KMS-11 (cell line): Measurements from ENCODE around the gene NEDD4L.

ENCODE experiments used
- H2AFZ ChIP-seq: fragments of 200-600 bp; sonication (generic); 2 replicates; pipeline ENCODE4 v1.6.1; 2016; ENCODE audit warnings: antibody characterized with exemption, mixed run types, low read depth
- H3K27ac ChIP-seq: fragments of 200-600 bp; sonication (generic); 2 replicates; pipeline ENCODE4 v1.6.1; 2016; ENCODE audit warnings: mild to moderate bottlenecking, mixed run types
- H3K27me3 ChIP-seq: fragments of 200-600 bp; sonication (generic); 2 replicates; pipeline ENCODE4 v1.6.1; 2017; ENCODE audit warnings: mild to moderate bottlenecking, low read depth, mixed run types, moderate library complexity; ENCODE audit not compliant: insufficient read depth
- H3K36me3 ChIP-seq: fragments of 200-600 bp; sonication (generic); 2 replicates; pipeline ENCODE4 v1.6.1; 2017; ENCODE audit warnings: mild to moderate bottlenecking, mixed run types; ENCODE audit not compliant: insufficient read depth
- H3K4me1 ChIP-seq: fragments of 200-600 bp; sonication (generic); 2 replicates; pipeline ENCODE4 v1.6.1; 2016; ENCODE audit warnings: mild to moderate bottlenecking, low read depth, mixed run types; ENCODE audit not compliant: poor library complexity, severe bottlenecking
- H3K4me2 ChIP-seq: fragments of 200-600 bp; sonication (generic); 2 replicates; pipeline ENCODE4 v1.7.0; 2016; ENCODE audit warnings: mild to moderate bottlenecking, mixed run types
- H3K4me3 ChIP-seq: fragments of 200-600 bp; sonication (generic); IDR thresholded peaks from 2 replicates; pipeline ENCODE4 v1.6.1; 2017; ENCODE audit warnings: low read depth, low read length, mixed read lengths; ENCODE audit not compliant: insufficient read depth
- H3K79me2 ChIP-seq: fragments of 200-600 bp; sonication (generic); 2 replicates; pipeline ENCODE4 v1.6.1; 2016; ENCODE audit warnings: low read depth, mixed run types; ENCODE audit not compliant: insufficient read depth
- H3K9ac ChIP-seq: fragments of 200-600 bp; sonication (generic); 2 replicates; pipeline ENCODE4 v1.6.1; 2016; ENCODE audit warnings: mild to moderate bottlenecking, mixed run types
- H4K20me1 ChIP-seq: fragments of 200-600 bp; sonication (generic); 2 replicates; pipeline ENCODE4 v1.6.1; 2016; ENCODE audit warnings: mild to moderate bottlenecking, mixed run types; ENCODE audit not compliant: insufficient read depth
- CTCF ChIP-seq: fragments of 200-600 bp; sonication (generic); conservative IDR thresholded peaks from 2 replicates; pipeline ENCODE4 v1.6.1; 2017; ENCODE audit warnings: low read depth, mild to moderate bottlenecking, antibody characterized with exemption, low read length, moderate library complexity, mixed read lengths

The NEDD4L gene

GRCh38 chr18:58411323-58411722, 367.3 kb downstream of the NEDD4L start:
- Histone ChIP-seq H4K20me1 (no peaks in the 10 kb centered on the region), H3K36me3 (no peaks in the 10 kb centered on the region), H3K4me2 (no peak overlapping the region), H3K9ac (no peak overlapping the region), H3K27me3 (no peaks in the 10 kb centered on the region), H3K4me1 (no peaks in the 10 kb centered on the region), H3K79me2 (no peaks in the 10 kb centered on the region), H3K27ac (no peak overlapping the region), H3K4me3 (no peak overlapping the region), H2AFZ (no peak overlapping the region)
- TF ChIP-seq CTCF = no peak

GRCh38 chr18:58412844-58413666, 369.0 kb downstream of the NEDD4L start:
- no peaks in the 10 kb centered on the region for H3K4me1 ChIP-seq
- H3K36me3 ChIP-seq = no peaks in the 10 kb centered on the region
- no peak overlapping the region for H3K27ac ChIP-seq
- no peak for TF ChIP-seq CTCF
- H2AFZ ChIP-seq = no peak overlapping the region
- H3K79me2 ChIP-seq = no peaks in the 10 kb centered on the region
- no peaks in the 10 kb centered on the region for H3K27me3 ChIP-seq
- H3K9ac ChIP-seq = no peak overlapping the region
- H3K4me3 ChIP-seq = no peak overlapping the region
- H4K20me1 ChIP-seq = no peaks in the 10 kb centered on the region
- H3K4me2 ChIP-seq = no peak overlapping the region

- no peaks in the 10 kb centered on the region for H4K20me1 ChIP-seq
- no peak overlapping the region for H3K4me2 ChIP-seq
- no peaks in the 10 kb centered on the region for H3K79me2 ChIP-seq
- no peak overlapping the region for H2AFZ ChIP-seq
- H3K27me3 ChIP-seq = no peaks in the 10 kb centered on the region
- H3K9ac ChIP-seq = no peak overlapping the region
- TF ChIP-seq CTCF = no peak
- H3K36me3 ChIP-seq = no peaks in the 10 kb centered on the region
- H3K4me3 ChIP-seq = no peak overlapping the region
- H3K27ac ChIP-seq = no peak overlapping the region
- H3K4me1 ChIP-seq = no peaks in the 10 kb centered on the region
Observed at GRCh38 chr18:58413667-58414628, 369.9 kb downstream of the NEDD4L start.

GRCh38 chr18:58416014-58416703, 372.1 kb downstream of the NEDD4L start:
- H3K9ac ChIP-seq = no peak overlapping the region

More at GRCh38 chr18:58416014-58416703, 372.1 kb downstream of the NEDD4L start:
- no peaks in the 10 kb centered on the region for H3K4me1 ChIP-seq
- H2AFZ ChIP-seq = no peak overlapping the region
- H3K4me2 ChIP-seq = no peak overlapping the region
- no peak overlapping the region for H3K4me3 ChIP-seq
- no peaks in the 10 kb centered on the region for H3K79me2 ChIP-seq
- H3K27ac ChIP-seq = no peak overlapping the region
- H3K36me3 ChIP-seq = no peaks in the 10 kb centered on the region
- H3K27me3 ChIP-seq = no peaks in the 10 kb centered on the region
- H4K20me1 ChIP-seq = no peaks in the 10 kb centered on the region
- no peak for TF ChIP-seq CTCF
